Smooth muscle cell (in vitro differentiated cells): ENCODE results near the gene RASGRP2. TPM values are rescaled to one million over a fixed set of nuclear protein-coding genes. Genes with fewer than 3 reads are reported as not detected.

Experiments used
- DNase-seq: peaks from one replicate; lab custom pipeline; 2025; ENCODE audit not compliant: unreplicated experiment; lab: John Stamatoyannopoulos, UW
- H2AFZ ChIP-seq: fragments of 200-600 bp; sonication (generic); 2 replicates; pipeline ENCODE4 v1.6.0; 2016; ENCODE audit warnings: antibody characterized with exemption, low read depth, mild to moderate bottlenecking
- H3F3A ChIP-seq: fragments of 200-600 bp; sonication (generic); 2 replicates; pipeline ENCODE4 v1.6.0; 2017; ENCODE audit warnings: antibody characterized with exemption, low read depth
- H3K27ac ChIP-seq: fragments of 200-600 bp; sonication (generic); 2 replicates; pipeline ENCODE4 v1.5.1; 2016; ENCODE audit warnings: low read depth, mild to moderate bottlenecking
- H3K27me3 ChIP-seq: fragments of 200-600 bp; sonication (generic); 2 replicates; pipeline ENCODE4 v1.6.1; 2016; ENCODE audit warnings: low read depth, mild to moderate bottlenecking
- H3K36me3 ChIP-seq: fragments of 200-600 bp; sonication (generic); 2 replicates; pipeline ENCODE4 v1.5.1; 2016; ENCODE audit warnings: low read depth
- H3K4me1 ChIP-seq: fragments of 200-600 bp; sonication (generic); 2 replicates; pipeline ENCODE4 v1.5.1; 2016; ENCODE audit warnings: low read depth
- H3K4me2 ChIP-seq: fragments of 200-600 bp; sonication (generic); 2 replicates; pipeline ENCODE4 v1.6.0; 2016; ENCODE audit warnings: mild to moderate bottlenecking
- H3K4me3 ChIP-seq: fragments of 200-600 bp; sonication (generic); 2 replicates; pipeline ENCODE4 v1.5.1; 2016; ENCODE audit warnings: mild to moderate bottlenecking
- H3K79me2 ChIP-seq: fragments of 200-600 bp; sonication (generic); 2 replicates; pipeline ENCODE4 v1.6.0; 2016; ENCODE audit warnings: low read depth, mild to moderate bottlenecking
- H3K9ac ChIP-seq: fragments of 200-600 bp; sonication (generic); 2 replicates; pipeline ENCODE4 v1.6.0; 2016; ENCODE audit warnings: low read depth
- H3K9me3 ChIP-seq: fragments of 200-600 bp; sonication (generic); replicated peaks from 2 replicates; pipeline ENCODE4 v1.5.1; 2016; ENCODE audit warnings: low read depth
- H4K20me1 ChIP-seq: fragments of 200-600 bp; sonication (generic); 2 replicates; pipeline ENCODE4 v1.6.0; 2016; ENCODE audit warnings: low read depth
- WGBS: methylation state at CpG from one replicate; pipeline ENCODE4 v1.1.7; 2016; ENCODE audit warnings: low lambda C conversion rate; 5-methylcytosine and 5-hydroxymethylcytosine counted together
- polyA plus RNA-seq: library from polyadenylated mRNA; unstranded; fragments of >200 nt; fragmentation: Nextera tagmentation; extraction: Ambion mirVana; gene quantifications from 2 replicates; pipeline ENCODE4 v1.2.1, GENCODE V29; 2016
- total RNA-seq: library from RNA; depleted of rRNA; stranded (reverse); fragments of >200 nt; gene quantifications from 2 replicates; pipeline ENCODE4 v1.2.3, GENCODE V29; 2014
- TF ChIP-seq, protein P1 (sequence below): fragments of 200-600 bp; sonication (generic); IDR thresholded peaks from 2 replicates; pipeline ENCODE4 v1.5.1; 2017; ENCODE audit warnings: borderline replicate concordance, mild to moderate bottlenecking, antibody characterized with exemption; ENCODE audit not compliant: insufficient read depth, poor library complexity, severe bottlenecking

RASGRP2 gene
- total and polyA plus RNA-seq, 2 experiments from 2014 or later, result 0.78 to 2.9 TPM

DNA sequence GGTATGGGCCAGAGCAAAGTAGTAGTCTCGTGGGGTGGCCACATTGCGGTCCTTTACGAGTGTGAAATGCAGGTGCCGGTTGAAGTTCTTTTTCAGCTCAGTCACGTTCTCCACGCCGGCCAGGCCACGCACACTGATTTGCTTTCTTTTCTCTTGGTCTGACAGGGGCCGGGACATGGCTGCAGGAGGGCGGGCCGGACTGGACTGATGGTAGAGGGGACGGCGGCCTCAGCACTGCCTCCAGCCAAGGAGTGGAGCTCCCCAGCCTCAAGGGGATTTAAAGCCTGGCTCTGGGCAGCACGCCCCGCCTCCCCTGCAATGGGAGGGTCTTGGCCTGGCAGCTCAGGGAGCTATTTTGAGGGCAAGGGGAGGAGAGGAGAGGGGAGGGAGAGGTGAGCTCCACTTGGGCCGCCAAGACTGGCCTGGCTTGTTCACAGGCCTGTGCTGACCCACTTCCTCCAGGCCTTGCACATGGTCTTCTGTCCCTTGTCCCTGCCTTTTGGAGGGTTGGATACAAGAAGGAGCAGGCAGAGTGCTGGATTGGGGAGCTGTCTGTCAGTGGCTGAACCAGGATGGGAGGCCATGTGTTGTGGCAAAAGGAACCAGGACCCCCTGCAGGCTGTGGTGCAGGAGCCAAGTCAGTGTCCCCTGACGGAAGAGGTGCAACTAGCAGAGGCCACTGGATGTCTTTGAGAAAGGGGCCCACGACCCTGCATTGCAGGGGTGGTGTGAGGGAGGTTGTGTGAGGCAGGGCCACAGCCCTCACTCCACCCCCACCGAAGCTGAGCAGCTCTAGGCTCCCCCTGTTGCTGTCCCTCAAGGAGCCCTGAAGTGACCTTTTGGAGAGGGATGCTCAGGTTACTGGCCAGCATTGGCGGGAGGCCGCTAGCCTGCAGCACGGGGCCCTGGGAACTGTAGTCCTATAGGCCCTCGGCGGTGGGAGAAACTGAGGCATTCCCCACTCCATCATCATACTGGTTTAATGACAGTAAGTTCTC, 16.1 kb upstream of the RASGRP2 start, which contains the start of gene PYGM:
Gene PYGM (minus strand): TSS at position 253 of the 998 bp plus-strand sequence. CDS start 76 bp downstream, at position 177.
- Histone ChIP-seq H4K20me1 (peaks cover 44% of the 10 kb centered on the region), H3K79me2 (peaks cover 6% of the 10 kb centered on the region), H3K9ac (no peak within 1 kb of the TSS), H3K36me3 (no peaks in the 10 kb centered on the region), H3K27ac (no peak within 1 kb of the TSS), H3K4me1 (peaks cover 29% of the 10 kb centered on the region), H2AFZ (no peak within 1 kb of the TSS), H3K27me3 (no peaks in the 10 kb centered on the region), H3K4me2 (no peak within 1 kb of the TSS), H3F3A (peaks cover 26% of the 10 kb centered on the region), H3K4me3 (no peak within 1 kb of the TSS), H3K9me3 (no peaks in the 10 kb centered on the region)
- 49% methylated on average over 24 of the region's 24 CpGs for WGBS
- no peak for DNase-seq
- TF ChIP-seq, protein P1, sequence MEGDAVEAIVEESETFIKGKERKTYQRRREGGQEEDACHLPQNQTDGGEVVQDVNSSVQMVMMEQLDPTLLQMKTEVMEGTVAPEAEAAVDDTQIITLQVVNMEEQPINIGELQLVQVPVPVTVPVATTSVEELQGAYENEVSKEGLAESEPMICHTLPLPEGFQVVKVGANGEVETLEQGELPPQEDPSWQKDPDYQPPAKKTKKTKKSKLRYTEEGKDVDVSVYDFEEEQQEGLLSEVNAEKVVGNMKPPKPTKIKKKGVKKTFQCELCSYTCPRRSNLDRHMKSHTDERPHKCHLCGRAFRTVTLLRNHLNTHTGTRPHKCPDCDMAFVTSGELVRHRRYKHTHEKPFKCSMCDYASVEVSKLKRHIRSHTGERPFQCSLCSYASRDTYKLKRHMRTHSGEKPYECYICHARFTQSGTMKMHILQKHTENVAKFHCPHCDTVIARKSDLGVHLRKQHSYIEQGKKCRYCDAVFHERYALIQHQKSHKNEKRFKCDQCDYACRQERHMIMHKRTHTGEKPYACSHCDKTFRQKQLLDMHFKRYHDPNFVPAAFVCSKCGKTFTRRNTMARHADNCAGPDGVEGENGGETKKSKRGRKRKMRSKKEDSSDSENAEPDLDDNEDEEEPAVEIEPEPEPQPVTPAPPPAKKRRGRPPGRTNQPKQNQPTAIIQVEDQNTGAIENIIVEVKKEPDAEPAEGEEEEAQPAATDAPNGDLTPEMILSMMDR, result no peak

DNA sequence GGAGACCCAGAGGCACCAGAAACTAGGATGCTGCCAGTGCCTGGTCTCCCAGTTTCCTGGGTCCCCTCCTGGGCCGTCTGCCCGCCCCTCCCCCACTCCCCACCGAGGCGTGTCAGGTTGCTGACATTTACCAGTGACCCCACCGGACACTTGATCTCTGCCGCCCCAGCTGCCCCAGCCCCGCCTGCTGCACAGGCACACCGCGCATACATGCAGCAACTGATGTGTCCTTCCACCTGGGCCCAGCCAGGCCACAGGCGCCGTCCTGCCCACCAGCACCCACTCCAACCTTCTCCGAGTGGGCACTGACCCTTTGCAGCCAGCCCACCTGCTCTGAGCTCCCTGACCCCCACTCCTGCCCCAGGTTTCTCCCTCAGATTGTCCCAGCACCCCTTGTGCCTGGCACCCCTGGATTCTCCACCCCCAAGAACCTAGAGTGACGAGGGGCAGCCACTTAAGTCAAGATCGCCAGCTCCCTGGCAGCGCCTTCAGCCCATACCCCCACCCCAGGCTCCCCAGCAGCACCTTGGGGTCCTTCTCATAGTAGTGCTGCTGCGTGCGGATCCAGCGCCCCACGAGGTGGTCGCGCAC, 15.3 kb upstream of the RASGRP2 start:
- H3K9ac ChIP-seq, result no peak overlapping the region
- no peak overlapping the region for H2AFZ ChIP-seq
- no peak for DNase-seq
- H3F3A ChIP-seq, result peaks cover 18% of the 10 kb centered on the region
- H3K4me3 ChIP-seq, result no peak overlapping the region
- H3K27me3 ChIP-seq, result no peaks in the 10 kb centered on the region
- peaks cover 22% of the 10 kb centered on the region for H3K4me1 ChIP-seq
- H3K36me3 ChIP-seq, result no peaks in the 10 kb centered on the region
- peaks cover 36% of the 10 kb centered on the region for H4K20me1 ChIP-seq
- H3K27ac ChIP-seq, result no peak overlapping the region
- no peaks in the 10 kb centered on the region for H3K9me3 ChIP-seq
- peaks cover under 1% of the 10 kb centered on the region for H3K79me2 ChIP-seq
- TF ChIP-seq, protein P1, result no peak
- 84% methylated on average over 19 of the region's 21 CpGs for WGBS
- H3K4me2 ChIP-seq, result no peak overlapping the region

GRCh38 chr11:64758330-64759079, 14.6 kb upstream of the RASGRP2 start:
- WGBS, result 91% methylated on average over 10 of the region's 15 CpGs
- no peaks in the 10 kb centered on the region for H3K79me2 ChIP-seq
- H4K20me1 ChIP-seq, result peaks cover 29% of the 10 kb centered on the region
- TF ChIP-seq, protein P1, result no peak
- no peaks in the 10 kb centered on the region for H3K36me3 ChIP-seq
- H3K27me3 ChIP-seq, result no peaks in the 10 kb centered on the region
- H3F3A ChIP-seq, result peaks cover 10% of the 10 kb centered on the region
- H3K27ac ChIP-seq, result no peak overlapping the region
- no peak overlapping the region for H3K4me3 ChIP-seq
- DNase-seq, result no peak
- H3K9me3 ChIP-seq, result no peaks in the 10 kb centered on the region
- peaks cover 16% of the 10 kb centered on the region for H3K4me1 ChIP-seq
- H3K9ac ChIP-seq, result no peak overlapping the region
- no peak overlapping the region for H3K4me2 ChIP-seq
- no peak overlapping the region for H2AFZ ChIP-seq
